ENCODE measurements around the gene ISOC2. TPM values are rescaled to one million over a fixed set of nuclear protein-coding genes. Genes with fewer than 3 reads are reported as not detected.

The ISOC2 gene
- total RNA-seq, 1 experiment from 2014 or later, result 102 TPM

DNA sequence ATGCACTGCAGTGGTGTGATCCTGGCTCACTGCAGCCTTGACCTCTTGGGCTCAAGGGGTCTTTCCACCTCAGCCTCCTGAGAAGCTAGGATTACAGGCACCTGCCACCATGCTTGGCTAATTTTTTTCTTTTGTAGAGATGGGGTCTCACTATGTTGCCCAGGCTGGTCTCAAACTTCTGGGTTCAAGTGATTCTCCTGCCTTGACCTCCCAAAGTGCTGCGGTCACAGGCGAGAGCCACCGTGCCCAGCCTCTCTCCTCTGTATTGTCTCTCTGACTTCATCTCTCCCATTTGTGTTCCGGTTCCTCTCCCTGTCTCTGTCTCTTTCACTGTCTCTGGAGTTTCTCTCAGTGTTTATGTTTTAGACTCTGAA, 4.8 kb upstream of the ISOC2 start:
- no peaks in the 10 kb centered on the region for H3K27me3 ChIP-seq (ENCODE audit: low read length)
- peaks cover 11% of the 10 kb centered on the region for H3K4me1 ChIP-seq (ENCODE audit: low read length)
- H3K9ac ChIP-seq (ENCODE audit: low read length), result no peak overlapping the region
- H3K9me2 ChIP-seq (replicated peaks; ENCODE audit: insufficient read depth, low read length), result no peaks in the 10 kb centered on the region
- DNase-seq, result no peak
- H4K20me1 ChIP-seq (ENCODE audit: insufficient read depth, low read depth, low read length), result no peaks in the 10 kb centered on the region
- H3K27ac ChIP-seq (ENCODE audit: low read length), result no peak overlapping the region
- H3K4me3 ChIP-seq (ENCODE audit: low read length), result no peak overlapping the region
- H3K36me3 ChIP-seq (ENCODE audit: insufficient read depth, low read length), result no peaks in the 10 kb centered on the region
- peaks cover under 1% of the 10 kb centered on the region; the same call in 1 of the 2 replicates for H3K79me2 ChIP-seq (ENCODE audit: low read length)
- no peaks in the 10 kb centered on the region for H3K9me3 ChIP-seq (ENCODE audit: low read length)
- no peak overlapping the region for H2AFZ ChIP-seq (ENCODE audit: low read length)
- no peak overlapping the region for H3K4me2 ChIP-seq (ENCODE audit: low read depth, low read length, poor library complexity, severe bottlenecking)

DNA sequence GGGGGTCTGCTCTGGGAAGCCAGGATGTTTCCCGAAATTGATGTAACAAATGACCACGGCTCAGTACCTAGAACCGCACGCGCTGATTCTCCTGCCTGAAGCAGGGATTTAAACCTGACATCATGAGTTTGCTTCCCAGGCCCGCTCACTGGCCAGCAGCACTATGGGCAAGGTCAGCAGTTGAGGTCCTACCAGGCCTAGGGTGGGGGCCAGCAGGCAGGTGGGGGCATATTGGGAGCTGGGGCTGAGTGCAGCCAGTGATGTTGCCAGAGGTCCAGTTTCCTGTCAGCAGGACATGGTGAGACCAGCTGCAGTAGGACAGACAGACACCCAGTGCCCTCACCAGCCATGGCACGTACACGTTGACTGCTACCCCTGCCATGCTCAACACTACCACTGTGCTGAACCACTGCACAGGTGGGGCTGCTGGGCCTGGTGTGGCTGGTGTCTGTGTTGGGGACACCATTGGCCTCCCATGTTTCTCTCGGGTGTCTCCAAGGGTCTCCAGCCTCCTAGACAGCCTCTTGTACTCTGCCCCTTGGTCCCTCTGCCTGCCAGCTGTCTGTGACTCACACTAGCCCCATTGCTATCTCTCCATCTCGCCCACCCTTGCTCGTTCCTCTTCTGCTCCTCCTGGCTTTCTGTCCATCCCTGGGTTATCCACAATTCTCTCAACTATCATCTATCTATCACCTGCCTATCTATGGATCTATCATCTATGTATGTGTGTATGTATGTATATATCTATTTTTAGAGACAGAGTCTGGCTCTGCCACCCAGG, 4.2 kb upstream of the ISOC2 start:
- Histone ChIP-seq H3K4me3 (ENCODE audit: low read length) (no peak overlapping the region), H3K79me2 (ENCODE audit: low read length) (peaks cover 5% of the 10 kb centered on the region), H3K9ac (ENCODE audit: low read length) (no peak overlapping the region), H3K4me1 (ENCODE audit: low read length) (peaks cover 16% of the 10 kb centered on the region), H3K4me2 (ENCODE audit: low read depth, low read length, poor library complexity, severe bottlenecking) (no peak overlapping the region), H2AFZ (ENCODE audit: low read length) (no peak overlapping the region), H4K20me1 (ENCODE audit: insufficient read depth, low read depth, low read length) (no peaks in the 10 kb centered on the region), H3K9me2 (replicated peaks; ENCODE audit: insufficient read depth, low read length) (no peaks in the 10 kb centered on the region), H3K9me3 (ENCODE audit: low read length) (no peaks in the 10 kb centered on the region), H3K27ac (ENCODE audit: low read length) (no peak overlapping the region), H3K27me3 (ENCODE audit: low read length) (no peaks in the 10 kb centered on the region), H3K36me3 (ENCODE audit: insufficient read depth, low read length) (no peaks in the 10 kb centered on the region)
- DNase-seq, result no peak

DNA sequence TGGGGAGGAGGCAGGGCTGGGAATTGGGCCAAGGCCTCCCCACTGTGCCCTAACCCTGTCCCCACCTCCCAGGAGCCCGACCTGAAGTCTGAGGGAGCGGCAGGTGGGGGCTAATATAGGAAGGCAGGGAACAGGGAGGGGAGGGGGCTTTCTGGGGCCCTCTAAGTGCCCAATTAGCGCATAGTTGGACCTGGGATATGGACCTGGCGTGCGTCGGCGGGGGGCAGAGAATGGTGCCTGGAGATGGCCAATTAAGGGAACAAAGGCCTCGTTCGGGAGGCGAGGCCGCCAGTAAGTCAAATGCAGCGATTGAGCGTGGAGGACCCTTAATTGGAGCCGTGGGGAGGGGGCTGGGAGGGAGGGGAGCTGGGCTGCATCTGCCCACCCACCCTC, 3.2 kb upstream of the ISOC2 start, which contains the start of gene C19orf85:
C19orf85 (minus strand) TSS at position 90 of the 393 bp plus-strand sequence. CDS start 197 bp downstream, outside the sequence.
- H4K20me1 ChIP-seq (ENCODE audit: insufficient read depth, low read depth, low read length), result no peaks in the 10 kb centered on the region
- H3K4me2 ChIP-seq (ENCODE audit: low read depth, low read length, poor library complexity, severe bottlenecking), result no peak within 1 kb of the TSS
- no peak for DNase-seq
- H3K9me2 ChIP-seq (replicated peaks; ENCODE audit: insufficient read depth, low read length), result no peaks in the 10 kb centered on the region
- no peak within 1 kb of the TSS for H3K4me3 ChIP-seq (ENCODE audit: low read length)
- no peak within 1 kb of the TSS for H3K27ac ChIP-seq (ENCODE audit: low read length)
- H2AFZ ChIP-seq (ENCODE audit: low read length), result no peak within 1 kb of the TSS
- peaks cover 21% of the 10 kb centered on the region for H3K4me1 ChIP-seq (ENCODE audit: low read length)
- H3K79me2 ChIP-seq (ENCODE audit: low read length), result peaks cover 15% of the 10 kb centered on the region
- H3K36me3 ChIP-seq (ENCODE audit: insufficient read depth, low read length), result no peaks in the 10 kb centered on the region
- H3K9me3 ChIP-seq (ENCODE audit: low read length), result no peaks in the 10 kb centered on the region
- no peak within 1 kb of the TSS for H3K9ac ChIP-seq (ENCODE audit: low read length)
- H3K27me3 ChIP-seq (ENCODE audit: low read length), result no peaks in the 10 kb centered on the region

DNA sequence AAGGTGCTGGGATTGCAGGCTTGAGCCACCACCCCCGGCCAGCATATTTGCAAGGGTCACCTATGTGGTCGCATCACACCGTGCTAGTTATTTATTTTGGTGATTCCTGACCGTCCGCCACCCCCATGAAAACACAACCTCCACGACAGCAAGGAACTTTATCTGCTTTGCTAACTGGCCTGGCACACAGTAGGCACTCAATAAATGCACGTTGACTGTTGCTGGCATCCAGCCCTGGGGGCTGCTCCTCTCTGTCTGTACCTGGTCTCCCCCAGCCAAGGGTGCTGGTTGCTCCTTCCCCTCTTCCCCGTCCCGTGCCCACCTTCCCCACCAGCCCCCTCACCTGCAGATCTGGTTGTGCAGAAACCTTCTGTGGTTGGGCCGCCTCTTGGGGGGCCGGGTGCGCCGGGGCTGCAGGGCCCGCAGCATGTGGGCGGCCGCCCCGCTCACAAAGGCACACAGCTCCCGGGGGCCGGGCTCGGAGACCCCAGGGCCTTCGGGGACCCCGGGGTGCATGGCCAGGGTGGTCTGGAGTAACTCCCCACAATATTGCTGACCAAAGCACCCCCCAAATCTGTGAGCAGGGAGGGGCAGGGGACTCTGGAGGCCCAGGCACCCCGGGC, 2.7 kb upstream of the ISOC2 start:
- DNase-seq, result no peak
- H3K4me3 ChIP-seq (ENCODE audit: low read length), result no peak overlapping the region
- H3K9ac ChIP-seq (ENCODE audit: low read length), result no peak overlapping the region
- no peaks in the 10 kb centered on the region for H3K9me2 ChIP-seq (replicated peaks; ENCODE audit: insufficient read depth, low read length)
- H3K4me1 ChIP-seq (ENCODE audit: low read length), result peaks cover 21% of the 10 kb centered on the region
- H3K9me3 ChIP-seq (ENCODE audit: low read length), result no peaks in the 10 kb centered on the region
- H3K79me2 ChIP-seq (ENCODE audit: low read length), result peaks cover 20% of the 10 kb centered on the region
- no peaks in the 10 kb centered on the region for H4K20me1 ChIP-seq (ENCODE audit: insufficient read depth, low read depth, low read length)
- no peak overlapping the region for H3K27ac ChIP-seq (ENCODE audit: low read length)
- no peaks in the 10 kb centered on the region for H3K36me3 ChIP-seq (ENCODE audit: insufficient read depth, low read length)
- no peaks in the 10 kb centered on the region for H3K27me3 ChIP-seq (ENCODE audit: low read length)
- H2AFZ ChIP-seq (ENCODE audit: low read length), result no peak overlapping the region
- H3K4me2 ChIP-seq (ENCODE audit: low read depth, low read length, poor library complexity, severe bottlenecking), result no peak overlapping the region

DNA sequence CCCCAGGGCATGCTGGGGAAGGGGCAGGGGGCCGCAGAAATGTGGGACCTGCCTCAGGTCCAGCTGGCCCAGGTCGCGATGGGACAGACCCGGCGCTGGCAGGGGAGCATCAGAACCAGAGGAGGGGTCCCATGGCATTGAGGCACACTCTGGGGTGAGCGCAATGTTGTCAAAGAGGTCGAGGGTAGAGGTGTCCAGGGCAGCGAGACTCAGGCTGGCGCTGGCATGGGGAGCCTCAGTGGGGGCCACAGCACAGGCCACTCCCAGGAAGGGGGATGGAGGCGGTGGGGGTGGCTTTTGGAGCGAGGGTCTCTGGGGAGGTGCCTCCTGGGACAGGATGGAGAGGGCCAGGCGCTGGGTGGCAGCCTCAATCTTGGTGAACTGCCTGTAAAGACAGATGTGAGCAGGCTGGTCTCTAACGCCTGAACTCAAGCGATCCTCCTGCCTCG, 2.2 kb upstream of the ISOC2 start:
- H3K4me2 ChIP-seq (ENCODE audit: low read depth, low read length, poor library complexity, severe bottlenecking), result no peak overlapping the region
- H3K9ac ChIP-seq (ENCODE audit: low read length), result no peak overlapping the region

DNA sequence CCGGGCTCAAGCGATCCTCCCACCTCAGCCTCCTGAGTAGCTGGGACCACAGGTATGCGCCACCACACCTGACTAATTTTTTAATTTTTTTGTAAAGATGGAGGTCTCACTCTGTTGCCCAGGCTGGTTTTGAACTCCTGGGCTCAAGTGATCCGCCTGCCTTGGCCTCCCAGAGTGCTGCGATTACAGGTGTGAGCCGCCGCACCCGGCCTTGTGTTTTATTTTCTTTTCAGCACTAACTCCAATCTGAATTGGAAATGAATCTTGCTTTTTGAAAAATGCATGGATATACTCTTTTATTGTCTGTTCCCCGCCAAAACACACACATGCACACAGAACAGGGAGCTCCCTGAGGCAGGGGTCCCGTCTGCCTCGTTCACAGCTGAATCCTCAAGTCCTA, 1.3 kb upstream of the ISOC2 start:
- Histone ChIP-seq H3K4me1 (ENCODE audit: low read length) (peaks cover 18% of the 10 kb centered on the region), H3K9me2 (replicated peaks; ENCODE audit: insufficient read depth, low read length) (no peaks in the 10 kb centered on the region), H3K27ac (ENCODE audit: low read length) (no peak overlapping the region), H3K9me3 (ENCODE audit: low read length) (no peaks in the 10 kb centered on the region), H3K27me3 (ENCODE audit: low read length) (no peaks in the 10 kb centered on the region), H3K79me2 (ENCODE audit: low read length) (peaks cover 26% of the 10 kb centered on the region), H3K9ac (ENCODE audit: low read length) (no peak overlapping the region), H3K4me3 (ENCODE audit: low read length) (no peak overlapping the region), H3K36me3 (ENCODE audit: insufficient read depth, low read length) (no peaks in the 10 kb centered on the region), H4K20me1 (ENCODE audit: insufficient read depth, low read depth, low read length) (no peaks in the 10 kb centered on the region), H3K4me2 (ENCODE audit: low read depth, low read length, poor library complexity, severe bottlenecking) (no peak overlapping the region), H2AFZ (ENCODE audit: low read length) (no peak overlapping the region)
- no peak for DNase-seq

More for the DNA sequence above, 2.2 kb upstream of the ISOC2 start:
- H3K4me1 ChIP-seq (ENCODE audit: low read length), result peaks cover 21% of the 10 kb centered on the region
- no peak overlapping the region for H3K4me3 ChIP-seq (ENCODE audit: low read length)
- H3K27me3 ChIP-seq (ENCODE audit: low read length), result no peaks in the 10 kb centered on the region
- DNase-seq, result no peak
- H3K79me2 ChIP-seq (ENCODE audit: low read length), result peaks cover 23% of the 10 kb centered on the region
- no peak overlapping the region for H2AFZ ChIP-seq (ENCODE audit: low read length)
- H3K27ac ChIP-seq (ENCODE audit: low read length), result no peak overlapping the region
- no peaks in the 10 kb centered on the region for H3K9me3 ChIP-seq (ENCODE audit: low read length)
- H4K20me1 ChIP-seq (ENCODE audit: insufficient read depth, low read depth, low read length), result no peaks in the 10 kb centered on the region
- no peaks in the 10 kb centered on the region for H3K9me2 ChIP-seq (replicated peaks; ENCODE audit: insufficient read depth, low read length)
- no peaks in the 10 kb centered on the region for H3K36me3 ChIP-seq (ENCODE audit: insufficient read depth, low read length)

DNA sequence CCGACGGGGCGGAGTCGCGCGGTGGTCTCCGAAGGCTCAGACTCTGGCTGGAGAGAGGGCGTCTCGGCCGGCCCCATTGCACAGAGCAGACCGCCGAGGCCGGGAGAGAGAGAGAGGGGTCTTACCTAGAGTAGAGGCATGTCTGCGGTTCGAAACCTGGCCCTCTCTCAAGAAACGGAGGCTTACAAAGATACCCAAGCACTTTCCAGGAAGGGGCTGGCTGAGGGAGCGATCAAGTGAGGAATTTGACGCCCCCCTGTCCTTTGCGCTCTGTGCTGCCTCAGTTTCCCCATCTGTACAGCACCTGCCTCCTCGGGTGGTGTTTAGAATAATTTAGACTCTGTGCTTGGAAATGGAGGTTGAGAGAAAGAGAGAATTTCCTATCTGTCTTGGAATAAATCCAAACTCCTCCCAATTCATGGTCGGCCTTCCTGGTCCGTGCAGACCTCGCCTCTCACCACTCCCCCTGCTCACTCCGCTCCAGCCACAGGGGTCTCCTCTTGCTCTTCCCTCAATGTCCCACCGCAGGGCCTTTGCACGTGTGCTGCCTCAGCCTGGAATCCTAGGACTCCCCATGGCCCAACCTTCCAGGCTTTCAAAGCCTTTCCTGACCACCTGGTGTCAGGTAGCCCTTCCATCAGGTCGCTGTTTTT, 658 bp upstream of the ISOC2 start:
- H3K79me2 ChIP-seq (ENCODE audit: low read length), result peaks cover 26% of the 10 kb centered on the region
- no peaks in the 10 kb centered on the region for H3K36me3 ChIP-seq (ENCODE audit: insufficient read depth, low read length)
- no peaks in the 10 kb centered on the region for H3K9me2 ChIP-seq (replicated peaks; ENCODE audit: insufficient read depth, low read length)
- H3K9me3 ChIP-seq (ENCODE audit: low read length), result no peaks in the 10 kb centered on the region
- H3K4me1 ChIP-seq (ENCODE audit: low read length), result peaks cover 18% of the 10 kb centered on the region
- DNase-seq, result no peak
- no peak overlapping the region for H3K27ac ChIP-seq (ENCODE audit: low read length)
- peak overlapping the region; percentile 65 for H3K9ac ChIP-seq (ENCODE audit: low read length)
- H3K4me3 ChIP-seq (ENCODE audit: low read length), result peak overlapping the region; percentile 60
- H3K4me2 ChIP-seq (ENCODE audit: low read depth, low read length, poor library complexity, severe bottlenecking), result peak overlapping the region; percentile 76
- H2AFZ ChIP-seq (ENCODE audit: low read length), result peak overlapping the region; percentile 46; the same call in 1 of the 2 replicates
- H3K27me3 ChIP-seq (ENCODE audit: low read length), result no peaks in the 10 kb centered on the region
- no peaks in the 10 kb centered on the region for H4K20me1 ChIP-seq (ENCODE audit: insufficient read depth, low read depth, low read length)

DNA sequence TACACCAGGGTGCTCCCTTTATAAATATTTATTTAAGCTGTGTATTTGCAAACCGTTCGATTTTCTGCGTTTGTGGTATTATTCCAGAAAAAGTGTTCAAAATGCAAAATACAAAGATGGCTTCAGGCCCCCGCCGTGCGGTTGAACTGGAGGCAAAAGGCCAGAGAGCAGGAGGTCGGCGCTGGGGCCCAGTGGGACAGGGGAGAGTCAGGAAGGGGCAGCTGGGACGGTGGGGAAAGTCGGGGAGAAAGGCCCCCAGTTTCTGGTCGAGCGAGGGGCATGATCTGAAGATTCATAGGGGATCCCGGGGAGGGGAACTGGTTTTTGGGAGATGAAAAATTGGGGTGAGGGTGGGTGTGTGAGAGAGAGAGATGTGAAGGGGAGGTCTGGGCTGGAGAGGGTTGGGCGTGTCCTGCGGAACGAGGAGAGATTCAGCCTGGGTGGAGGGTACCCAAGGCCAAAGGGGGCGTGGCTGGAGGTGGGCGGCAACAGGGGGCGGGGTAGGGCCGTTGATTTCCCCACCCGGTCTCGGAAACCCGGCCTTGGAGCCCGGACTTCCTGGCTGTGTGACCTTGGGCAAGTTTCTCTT, 678 bp downstream of the ISOC2 start:
- H3K4me2 ChIP-seq (ENCODE audit: low read depth, low read length, poor library complexity, severe bottlenecking), result peak overlapping the region; percentile 98
- H4K20me1 ChIP-seq (ENCODE audit: insufficient read depth, low read depth, low read length), result no peaks in the 10 kb centered on the region
- H3K9me3 ChIP-seq (ENCODE audit: low read length), result no peaks in the 10 kb centered on the region
- peak overlapping the region; percentile 93 for H3K4me3 ChIP-seq (ENCODE audit: low read length)
- no peaks in the 10 kb centered on the region for H3K36me3 ChIP-seq (ENCODE audit: insufficient read depth, low read length)
- DNase-seq, result peak; percentile 89
- H3K9me2 ChIP-seq (replicated peaks; ENCODE audit: insufficient read depth, low read length), result no peaks in the 10 kb centered on the region
- peak overlapping the region; percentile 88 for H3K27ac ChIP-seq (ENCODE audit: low read length)
- peak overlapping the region; percentile 97 for H3K9ac ChIP-seq (ENCODE audit: low read length)
- H3K4me1 ChIP-seq (ENCODE audit: low read length), result peaks cover 18% of the 10 kb centered on the region
- no peaks in the 10 kb centered on the region for H3K27me3 ChIP-seq (ENCODE audit: low read length)
- H3K79me2 ChIP-seq (ENCODE audit: low read length), result peaks cover 26% of the 10 kb centered on the region
- no peak overlapping the region for H2AFZ ChIP-seq (ENCODE audit: low read length)

All from Karpas-422 (cell line).